GM12873 (cell line): ENCODE measurements around the gene FKBP4.

Experiments
- TF ChIP-seq, protein P1 (sequence below): IDR thresholded peaks from 2 replicates; pipeline ENCODE4 v1.5.1; 2012; ENCODE audit warnings: low read depth, mild to moderate bottlenecking, moderate library complexity, low read length, control low read depth; ENCODE audit not compliant: insufficient read depth; ENCODE audit errors: missing control alignments

FKBP4 gene, protein sequence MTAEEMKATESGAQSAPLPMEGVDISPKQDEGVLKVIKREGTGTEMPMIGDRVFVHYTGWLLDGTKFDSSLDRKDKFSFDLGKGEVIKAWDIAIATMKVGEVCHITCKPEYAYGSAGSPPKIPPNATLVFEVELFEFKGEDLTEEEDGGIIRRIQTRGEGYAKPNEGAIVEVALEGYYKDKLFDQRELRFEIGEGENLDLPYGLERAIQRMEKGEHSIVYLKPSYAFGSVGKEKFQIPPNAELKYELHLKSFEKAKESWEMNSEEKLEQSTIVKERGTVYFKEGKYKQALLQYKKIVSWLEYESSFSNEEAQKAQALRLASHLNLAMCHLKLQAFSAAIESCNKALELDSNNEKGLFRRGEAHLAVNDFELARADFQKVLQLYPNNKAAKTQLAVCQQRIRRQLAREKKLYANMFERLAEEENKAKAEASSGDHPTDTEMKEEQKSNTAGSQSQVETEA

DNA sequence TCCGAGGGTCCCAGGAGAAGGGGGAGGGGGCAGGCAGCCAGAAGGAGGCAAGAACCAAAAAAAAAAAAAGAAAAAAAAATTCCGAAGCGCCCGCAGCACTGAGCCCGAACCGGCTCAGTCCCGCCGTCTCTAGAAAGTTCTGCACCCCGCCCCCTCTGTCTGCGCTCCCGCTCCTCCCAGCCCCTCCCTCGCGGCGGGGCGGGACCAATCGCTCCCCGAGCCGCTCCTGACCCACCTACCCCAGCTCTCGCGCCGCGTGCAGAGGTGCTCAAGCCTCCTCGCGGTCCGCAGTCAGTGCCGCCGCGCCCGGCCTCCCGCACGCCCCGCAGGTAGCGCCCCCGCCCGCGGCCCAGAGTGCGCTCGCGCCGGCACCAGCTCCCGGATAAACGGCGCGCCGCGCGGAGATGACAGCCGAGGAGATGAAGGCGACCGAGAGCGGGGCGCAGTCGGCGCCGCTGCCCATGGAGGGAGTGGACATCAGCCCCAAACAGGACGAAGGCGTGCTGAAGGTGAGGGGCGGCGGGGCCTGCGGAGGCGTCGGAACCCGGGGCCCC is at the start of gene FKBP4:
TSS of gene FKBP4 (plus strand) at position 235 of the 554 bp plus-strand sequence. CDS start at position 405, 170 bp downstream.
- TF ChIP-seq, protein P1, sequence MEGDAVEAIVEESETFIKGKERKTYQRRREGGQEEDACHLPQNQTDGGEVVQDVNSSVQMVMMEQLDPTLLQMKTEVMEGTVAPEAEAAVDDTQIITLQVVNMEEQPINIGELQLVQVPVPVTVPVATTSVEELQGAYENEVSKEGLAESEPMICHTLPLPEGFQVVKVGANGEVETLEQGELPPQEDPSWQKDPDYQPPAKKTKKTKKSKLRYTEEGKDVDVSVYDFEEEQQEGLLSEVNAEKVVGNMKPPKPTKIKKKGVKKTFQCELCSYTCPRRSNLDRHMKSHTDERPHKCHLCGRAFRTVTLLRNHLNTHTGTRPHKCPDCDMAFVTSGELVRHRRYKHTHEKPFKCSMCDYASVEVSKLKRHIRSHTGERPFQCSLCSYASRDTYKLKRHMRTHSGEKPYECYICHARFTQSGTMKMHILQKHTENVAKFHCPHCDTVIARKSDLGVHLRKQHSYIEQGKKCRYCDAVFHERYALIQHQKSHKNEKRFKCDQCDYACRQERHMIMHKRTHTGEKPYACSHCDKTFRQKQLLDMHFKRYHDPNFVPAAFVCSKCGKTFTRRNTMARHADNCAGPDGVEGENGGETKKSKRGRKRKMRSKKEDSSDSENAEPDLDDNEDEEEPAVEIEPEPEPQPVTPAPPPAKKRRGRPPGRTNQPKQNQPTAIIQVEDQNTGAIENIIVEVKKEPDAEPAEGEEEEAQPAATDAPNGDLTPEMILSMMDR, result no peak

DNA sequence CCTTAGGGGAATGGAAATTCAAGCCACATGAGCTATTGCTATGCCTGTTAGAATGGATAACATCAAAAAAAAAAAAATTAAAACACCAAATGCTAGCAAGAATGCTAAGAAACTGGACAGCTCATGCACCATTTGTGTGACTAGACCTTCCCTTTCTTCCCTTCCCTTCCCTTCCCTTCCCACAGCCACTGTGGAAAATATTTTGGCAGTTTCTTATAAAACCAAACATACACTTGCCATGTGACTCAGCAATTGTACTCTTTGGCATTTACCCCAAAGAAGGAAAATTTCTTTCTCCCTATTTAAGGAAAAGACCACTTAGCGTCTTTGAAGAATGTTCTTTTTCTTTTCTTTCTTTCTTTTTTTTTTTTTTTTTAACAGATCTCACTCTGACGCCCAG is 49.1 kb upstream of the FKBP4 start:
- TF ChIP-seq, protein P1, result no peak

DNA sequence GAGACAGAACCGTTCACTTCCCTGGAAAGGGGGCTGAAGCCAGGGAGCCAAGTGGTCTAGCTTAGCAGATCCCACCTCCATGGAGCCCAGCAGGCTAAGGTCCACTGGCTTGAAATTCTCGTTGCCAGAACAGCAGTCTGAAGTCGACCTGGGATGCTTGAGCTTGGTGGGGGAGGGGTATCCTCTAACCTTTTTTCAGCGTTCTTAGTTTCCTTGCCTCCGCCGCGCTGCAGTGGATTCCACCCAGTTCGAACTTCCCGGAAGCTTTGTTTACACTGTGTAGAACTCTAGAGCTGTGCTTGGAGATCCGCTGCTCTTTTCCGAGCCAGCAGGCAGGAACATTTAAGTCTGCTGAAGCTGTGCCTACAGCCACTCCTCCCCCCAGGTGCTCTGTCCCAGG is 45.2 kb upstream of the FKBP4 start:
- TF ChIP-seq, protein P1, result no peak

DNA sequence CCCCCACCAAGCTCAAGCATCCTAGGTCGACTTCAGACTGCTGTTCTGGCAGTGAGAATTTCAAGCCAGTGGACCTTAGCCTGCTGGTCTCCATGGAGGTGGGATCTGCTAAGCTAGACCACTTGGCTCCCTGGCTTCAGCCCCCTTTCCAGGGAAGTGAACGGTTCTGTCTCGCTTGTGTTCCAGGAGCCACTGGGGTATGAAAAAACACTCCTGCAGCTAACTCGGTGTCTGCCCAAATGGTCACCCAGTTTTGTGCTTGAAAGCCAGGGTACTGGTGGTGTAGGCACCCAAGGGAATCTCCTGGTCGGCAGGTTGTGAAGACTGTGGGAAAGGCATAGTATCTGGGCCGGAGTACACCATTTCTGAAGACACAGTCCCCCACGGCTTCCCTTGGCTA is 44.6 kb upstream of the FKBP4 start:
- TF ChIP-seq, protein P1, result no peak

DNA sequence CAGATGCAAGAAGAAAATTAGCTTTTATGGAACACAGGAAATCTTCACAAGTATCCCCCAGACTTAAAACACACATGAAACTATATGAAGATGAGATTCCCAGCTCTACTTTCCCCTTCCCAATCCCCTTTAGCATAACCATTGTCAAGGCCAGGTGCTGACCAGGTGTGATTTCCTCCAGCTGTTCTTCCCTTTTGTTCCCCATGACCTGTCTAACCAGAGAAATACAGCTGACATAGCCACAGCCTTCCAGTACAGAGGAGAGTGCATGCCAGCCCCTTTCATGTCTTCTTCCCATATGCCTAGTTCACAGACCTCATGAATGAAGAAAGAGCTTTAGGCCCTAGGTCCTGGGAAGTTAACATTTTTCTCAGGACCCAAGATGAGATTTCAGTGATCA is 43.5 kb upstream of the FKBP4 start:
- TF ChIP-seq, protein P1, result no peak

DNA sequence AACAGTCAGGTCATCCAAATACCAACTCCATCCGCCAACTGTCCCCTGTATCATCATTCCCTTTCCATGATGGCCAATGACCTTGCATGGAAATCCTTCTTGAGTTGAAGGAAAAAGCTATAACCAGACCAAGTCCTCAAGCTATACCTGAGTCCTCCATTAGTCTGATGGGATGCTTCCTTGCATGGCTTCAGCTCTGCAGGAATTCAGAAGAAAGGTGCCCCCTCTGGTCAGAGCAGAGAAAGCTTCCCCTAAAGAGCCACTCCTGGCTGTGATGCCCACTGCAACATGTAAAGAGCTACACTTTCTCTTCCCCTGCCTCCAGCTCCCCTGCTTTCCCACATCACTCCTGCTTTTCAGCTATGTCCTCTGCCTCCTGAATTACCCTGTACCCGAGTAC is 43.1 kb upstream of the FKBP4 start:
- TF ChIP-seq, protein P1, result no peak

DNA sequence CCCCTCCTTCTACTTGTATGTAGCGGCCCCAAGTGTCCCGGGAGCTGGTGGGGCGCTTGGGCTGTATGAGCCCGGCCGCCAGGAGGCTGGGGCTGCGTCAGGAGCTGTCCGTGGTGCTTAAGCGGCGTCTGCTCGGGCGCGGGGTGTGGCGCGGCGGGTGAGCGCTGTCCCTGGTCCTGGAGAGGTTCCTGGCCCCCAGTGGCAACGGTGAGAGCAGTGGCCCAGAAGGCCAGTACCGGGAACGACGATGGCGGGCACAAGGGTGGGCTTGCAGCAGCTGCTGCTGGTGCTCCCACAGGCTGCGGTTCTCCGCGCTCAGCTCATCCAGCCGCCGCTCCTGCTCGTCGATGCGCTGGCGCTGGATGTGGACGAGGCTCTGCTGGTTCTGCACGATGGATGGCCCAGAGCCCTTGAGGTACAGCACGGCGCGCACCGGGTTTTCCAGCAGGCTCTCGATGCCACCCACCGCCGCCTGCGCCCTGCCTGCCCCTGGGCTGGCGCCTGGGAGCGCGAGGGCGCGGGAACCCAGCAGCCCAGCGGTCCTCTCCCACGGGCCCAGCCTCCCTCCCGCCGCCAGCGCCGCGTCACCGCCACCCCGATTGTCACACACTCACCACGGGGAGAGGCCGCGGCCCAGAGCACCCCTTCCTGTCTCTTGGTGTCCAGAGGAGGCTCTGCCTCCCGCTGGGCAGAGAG is 41.9 kb upstream of the FKBP4 start:
- TF ChIP-seq, protein P1, result no peak
